T-helper 17 cell (primary cell): ENCODE measurements around the gene DAPK1. TPM values are rescaled to one million over a fixed set of nuclear protein-coding genes. Genes with fewer than 3 reads are reported as not detected.

Experiments
- ATAC-seq: fragments of 150-1000 bp; cut with Tn5 transposase; 2 replicates; pipeline ENCODE4 v1.10.0; 2021; ENCODE audit warnings: mild to moderate bottlenecking, moderate library complexity
- DNase-seq, 3 donors: peaks; one replicate each; pipeline versions ENCODE4 v3.0.0 to v3.0.0-alpha.2; 2020 to 2021
- H3K9me3 ChIP-seq: one replicate; pipeline ENCODE4 v1.7.0; 2013; ENCODE audit warnings: low read length, mild to moderate bottlenecking; ENCODE audit not compliant: control insufficient read depth, poor library complexity, severe bottlenecking
- H3K27ac Mint-ChIP-seq: one replicate; pipeline ENCODE4 v1.8.0; 2022; ENCODE audit warnings: mild to moderate bottlenecking, moderate library complexity, mixed read lengths
- H3K27me3 Mint-ChIP-seq: one replicate; pipeline ENCODE4 v1.8.0; 2022; ENCODE audit warnings: mixed read lengths
- H3K36me3 Mint-ChIP-seq: one replicate; pipeline ENCODE4 v1.8.0; 2022; ENCODE audit warnings: low read depth, mixed read lengths
- H3K4me1 Mint-ChIP-seq: one replicate; pipeline ENCODE4 v1.8.0; 2022; ENCODE audit warnings: mild to moderate bottlenecking, mixed read lengths
- H3K4me3 Mint-ChIP-seq: one replicate; pipeline ENCODE4 v1.8.0; 2022; ENCODE audit warnings: mild to moderate bottlenecking, moderate library complexity, mixed read lengths
- total RNA-seq, 4 donors: library from RNA in 2 of 4; stranded (reverse) in 2 of 4; gene quantifications; one replicate each; pipeline ENCODE4 v1.2.3 and lab custom pipeline; 2022 to 2026

Gene DAPK1
- total RNA-seq, 2 donors from 2014 or later, result 1.7 to 3.2 TPM

GRCh38 chr9:87531370-87532295 is 34.0 kb downstream of the DAPK1 start:
- peaks cover 6% of the 10 kb centered on the region for H3K4me1 Mint-ChIP-seq
- ATAC-seq (no peak), DNase-seq (no peak)
- H3K36me3 Mint-ChIP-seq, result no peaks in the 10 kb centered on the region
- no peak overlapping the region for H3K4me3 Mint-ChIP-seq
- no peak overlapping the region for H3K27ac Mint-ChIP-seq
- H3K9me3 ChIP-seq, result no peaks in the 10 kb centered on the region
- H3K27me3 Mint-ChIP-seq, result peaks cover 4% of the 10 kb centered on the region

DNA sequence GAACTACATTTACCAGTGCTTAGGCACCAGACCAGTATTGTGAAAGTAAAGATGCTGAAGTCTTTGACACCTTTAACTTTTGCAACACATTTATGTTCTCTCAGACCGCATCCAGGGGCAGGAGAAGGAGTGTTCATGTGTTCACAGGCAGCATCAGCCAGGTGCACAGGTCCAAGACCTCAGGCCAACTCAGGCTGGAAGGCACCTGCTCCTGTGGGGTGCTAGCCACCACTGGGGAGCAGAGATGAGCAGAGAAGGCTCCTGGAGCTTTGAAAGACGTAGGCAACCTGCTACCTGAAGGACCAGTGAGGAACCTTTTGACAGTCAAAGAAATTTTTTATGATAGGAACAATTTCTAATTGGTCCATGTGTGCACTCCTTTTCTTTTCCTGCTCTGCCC is 35.6 kb downstream of the DAPK1 start:
- DNase-seq (no peak), ATAC-seq (no peak)
- H3K4me3 Mint-ChIP-seq, result no peak overlapping the region
- no peaks in the 10 kb centered on the region for H3K9me3 ChIP-seq
- H3K4me1 Mint-ChIP-seq, result peaks cover 10% of the 10 kb centered on the region
- H3K27me3 Mint-ChIP-seq, result no peaks in the 10 kb centered on the region
- H3K36me3 Mint-ChIP-seq, result no peaks in the 10 kb centered on the region
- no peak overlapping the region for H3K27ac Mint-ChIP-seq

DNA sequence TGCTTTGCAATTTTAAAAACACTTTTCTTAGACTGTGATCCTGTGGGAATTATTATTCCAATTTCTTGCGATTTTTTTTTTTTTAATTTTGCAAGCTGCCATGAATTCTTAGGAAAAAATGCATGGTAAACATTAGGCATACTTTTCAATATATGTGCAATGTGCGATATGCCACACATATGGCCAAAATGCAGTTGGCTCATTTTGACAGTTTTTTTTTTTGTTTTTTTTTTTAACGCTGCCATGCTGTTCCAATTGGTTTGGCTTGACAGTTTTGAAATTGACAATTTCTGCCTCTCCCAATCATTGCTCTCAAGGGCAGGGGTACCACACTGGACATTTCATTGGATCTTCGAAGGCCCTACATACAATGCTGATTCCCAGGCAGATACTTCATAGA is 36.4 kb downstream of the DAPK1 start:
- H3K4me1 Mint-ChIP-seq, result peaks cover 10% of the 10 kb centered on the region
- H3K9me3 ChIP-seq, result no peaks in the 10 kb centered on the region
- no peaks in the 10 kb centered on the region for H3K27me3 Mint-ChIP-seq
- no peak overlapping the region for H3K4me3 Mint-ChIP-seq
- no peak for ATAC-seq
- DNase-seq, result no peak
- no peak overlapping the region for H3K27ac Mint-ChIP-seq
- H3K36me3 Mint-ChIP-seq, result no peaks in the 10 kb centered on the region

- Mint-ChIP-seq H3K27me3 (no peaks in the 10 kb centered on the region), H3K36me3 (no peaks in the 10 kb centered on the region), H3K4me1 (peaks cover 10% of the 10 kb centered on the region), H3K27ac (no peak overlapping the region), H3K4me3 (no peak overlapping the region)
- no peaks in the 10 kb centered on the region for H3K9me3 ChIP-seq
- no peak for DNase-seq
- no peak for ATAC-seq
Measured at GRCh38 chr9:87534957-87535356, 37.3 kb downstream of the DAPK1 start.

DNA sequence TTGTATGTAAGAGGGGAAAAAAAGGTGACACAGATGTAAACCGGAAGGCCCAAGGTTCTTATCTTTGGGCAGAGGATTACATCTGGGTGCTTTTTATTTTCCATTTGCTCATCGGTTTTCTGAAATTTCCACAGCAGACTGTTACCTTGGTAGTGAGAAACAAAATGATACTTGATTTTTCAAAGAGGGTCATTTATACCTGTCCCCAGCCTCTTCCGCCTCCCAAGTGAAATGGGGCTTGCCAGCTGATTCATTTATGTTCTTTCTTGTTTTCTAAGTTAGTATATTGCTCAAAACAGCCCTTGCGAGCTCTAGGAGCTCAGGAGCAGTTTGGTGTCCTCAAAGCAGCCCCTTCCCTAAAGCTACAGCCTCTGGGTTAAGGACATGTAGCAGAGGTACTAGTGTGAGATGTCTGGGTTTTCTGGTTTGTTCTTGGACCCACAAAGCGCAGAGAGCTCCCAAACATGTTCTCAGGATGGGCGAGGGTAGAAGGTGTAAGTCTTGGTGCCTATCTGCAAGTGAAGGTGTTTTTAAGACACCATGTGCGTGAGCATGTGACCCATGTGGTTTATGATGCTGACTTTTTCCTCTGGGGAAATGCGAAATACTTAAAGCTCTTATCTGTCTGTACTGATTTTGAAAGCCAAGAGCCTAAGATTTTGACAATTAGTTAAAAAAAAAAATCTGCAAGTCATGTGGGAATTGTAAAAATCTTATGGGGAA is 38.3 kb downstream of the DAPK1 start:
- no peaks in the 10 kb centered on the region for H3K27me3 Mint-ChIP-seq
- peaks cover 10% of the 10 kb centered on the region for H3K4me1 Mint-ChIP-seq
- peak; percentile 12 for ATAC-seq
- no peak overlapping the region for H3K27ac Mint-ChIP-seq
- DNase-seq, result no peak
- no peaks in the 10 kb centered on the region for H3K9me3 ChIP-seq
- H3K36me3 Mint-ChIP-seq, result no peaks in the 10 kb centered on the region
- H3K4me3 Mint-ChIP-seq, result no peak overlapping the region

GRCh38 chr9:87537625-87538024 is 40.0 kb downstream of the DAPK1 start:
- no peak overlapping the region for H3K27ac Mint-ChIP-seq
- DNase-seq (no peak), ATAC-seq (no peak)
- no peak overlapping the region for H3K4me3 Mint-ChIP-seq
- no peaks in the 10 kb centered on the region for H3K27me3 Mint-ChIP-seq
- H3K36me3 Mint-ChIP-seq, result no peaks in the 10 kb centered on the region
- H3K9me3 ChIP-seq, result no peaks in the 10 kb centered on the region
- peaks cover 10% of the 10 kb centered on the region for H3K4me1 Mint-ChIP-seq

DNA sequence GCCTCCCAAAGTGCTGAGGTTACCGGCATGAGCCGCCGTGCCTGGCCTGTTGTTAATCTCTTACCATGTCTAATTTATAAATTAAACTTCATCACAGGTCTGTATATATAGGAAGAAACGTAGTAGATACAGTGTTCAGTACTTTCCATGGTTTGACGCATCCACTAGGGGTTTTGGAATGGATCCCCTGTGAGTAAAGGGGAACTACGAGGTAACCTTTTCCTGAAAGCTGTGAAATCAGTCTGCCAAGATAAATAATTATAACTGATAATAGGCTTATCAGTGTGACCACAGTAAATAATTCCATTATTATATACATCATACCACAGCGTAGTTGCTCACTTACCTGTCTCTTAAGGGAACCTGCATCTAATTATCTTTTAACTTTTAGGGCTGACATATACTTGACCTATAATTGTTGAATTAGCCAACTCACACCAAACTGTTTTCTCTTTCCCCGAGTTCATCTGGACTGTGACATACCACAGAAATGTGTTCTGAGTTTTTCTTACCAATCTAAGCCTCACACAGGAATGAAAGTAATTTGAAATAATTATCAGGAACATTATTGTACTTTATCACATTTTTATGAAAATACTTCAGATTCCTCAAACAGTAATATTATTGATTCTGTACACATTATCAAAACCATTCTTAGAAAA is 42.9 kb downstream of the DAPK1 start:
- no peaks in the 10 kb centered on the region for H3K9me3 ChIP-seq
- Mint-ChIP-seq H3K36me3 (no peaks in the 10 kb centered on the region), H3K4me3 (no peak overlapping the region), H3K27me3 (no peaks in the 10 kb centered on the region), H3K4me1 (peaks cover 10% of the 10 kb centered on the region), H3K27ac (no peak overlapping the region)
- DNase-seq (no peak), ATAC-seq (no peak)

GRCh38 chr9:87541663-87542062 is 44.0 kb downstream of the DAPK1 start:
- DNase-seq (no peak), ATAC-seq (no peak)
- no peak overlapping the region for H3K4me3 Mint-ChIP-seq
- no peaks in the 10 kb centered on the region for H3K27me3 Mint-ChIP-seq
- no peaks in the 10 kb centered on the region for H3K9me3 ChIP-seq
- H3K4me1 Mint-ChIP-seq, result peaks cover 4% of the 10 kb centered on the region
- no peak overlapping the region for H3K27ac Mint-ChIP-seq
- no peaks in the 10 kb centered on the region for H3K36me3 Mint-ChIP-seq

DNA sequence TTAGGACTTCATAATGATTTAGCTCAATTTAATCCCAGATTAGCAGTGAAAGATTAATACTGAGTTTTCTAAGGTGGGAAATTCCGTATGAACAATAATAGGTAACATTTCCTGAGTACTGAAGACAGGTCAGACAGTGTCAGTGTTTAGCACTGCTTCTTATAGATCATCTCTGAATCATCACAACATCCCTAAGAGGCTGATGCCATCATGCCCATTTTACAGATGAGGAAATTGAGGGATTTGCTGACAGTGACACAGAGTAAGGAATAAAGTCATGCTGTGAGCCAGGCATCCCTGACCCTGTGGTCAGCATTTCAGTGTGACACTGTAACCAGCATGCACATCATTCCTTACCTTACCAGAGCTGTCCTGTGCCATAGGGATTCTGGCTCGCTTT is 44.5 kb downstream of the DAPK1 start:
- peaks cover 3% of the 10 kb centered on the region for H3K4me1 Mint-ChIP-seq
- H3K9me3 ChIP-seq, result no peaks in the 10 kb centered on the region
- no peaks in the 10 kb centered on the region for H3K27me3 Mint-ChIP-seq
- no peak overlapping the region for H3K4me3 Mint-ChIP-seq
- no peak for DNase-seq
- no peak for ATAC-seq
- no peak overlapping the region for H3K27ac Mint-ChIP-seq
- no peaks in the 10 kb centered on the region for H3K36me3 Mint-ChIP-seq

GRCh38 chr9:87543251-87543650 is 45.6 kb downstream of the DAPK1 start:
- Mint-ChIP-seq H3K36me3 (no peaks in the 10 kb centered on the region), H3K4me1 (no peaks in the 10 kb centered on the region), H3K27ac (no peak overlapping the region), H3K27me3 (no peaks in the 10 kb centered on the region), H3K4me3 (no peak overlapping the region)
- no peaks in the 10 kb centered on the region for H3K9me3 ChIP-seq
- DNase-seq (no peak), ATAC-seq (no peak)

DNA sequence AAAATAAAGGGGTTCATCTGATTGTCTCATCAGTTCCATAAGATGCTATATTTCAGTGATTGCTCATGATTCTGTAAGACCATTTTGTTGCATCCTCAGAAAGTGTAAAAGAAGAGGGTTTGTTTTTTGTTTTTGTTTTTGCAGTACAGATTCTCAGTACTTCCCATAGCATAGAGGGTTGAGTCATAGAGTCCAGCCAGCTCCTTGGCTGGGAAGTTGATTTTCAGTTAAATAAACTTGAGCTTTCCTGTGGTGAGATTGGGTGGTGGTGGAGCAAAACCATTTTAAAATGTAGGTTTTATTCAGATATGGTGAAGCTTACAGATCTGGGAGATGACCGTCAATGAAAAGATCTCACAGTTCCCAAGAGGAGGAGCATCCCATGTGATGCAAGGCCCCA is 48.2 kb downstream of the DAPK1 start:
- ATAC-seq, result no peak
- Mint-ChIP-seq H3K36me3 (no peaks in the 10 kb centered on the region), H3K4me3 (no peak overlapping the region), H3K27me3 (peaks cover 6% of the 10 kb centered on the region), H3K27ac (no peak overlapping the region), H3K4me1 (no peaks in the 10 kb centered on the region)
- no peak for DNase-seq
- H3K9me3 ChIP-seq, result no peaks in the 10 kb centered on the region

- ATAC-seq (no peak), DNase-seq (no peak)
- no peaks in the 10 kb centered on the region for H3K9me3 ChIP-seq
- H3K4me1 Mint-ChIP-seq, result no peaks in the 10 kb centered on the region
- no peak overlapping the region for H3K4me3 Mint-ChIP-seq
- H3K27ac Mint-ChIP-seq, result no peak overlapping the region
- H3K27me3 Mint-ChIP-seq, result peaks cover 6% of the 10 kb centered on the region
- H3K36me3 Mint-ChIP-seq, result no peaks in the 10 kb centered on the region
Measured at GRCh38 chr9:87546704-87547103, 49.0 kb downstream of the DAPK1 start.

GRCh38 chr9:87547671-87548081 is 50.0 kb downstream of the DAPK1 start:
- H3K36me3 Mint-ChIP-seq, result no peaks in the 10 kb centered on the region
- ATAC-seq (no peak), DNase-seq (no peak)
- H3K27me3 Mint-ChIP-seq, result peaks cover 6% of the 10 kb centered on the region
- no peak overlapping the region for H3K27ac Mint-ChIP-seq
- H3K9me3 ChIP-seq, result no peaks in the 10 kb centered on the region
- no peak overlapping the region for H3K4me3 Mint-ChIP-seq
- no peaks in the 10 kb centered on the region for H3K4me1 Mint-ChIP-seq
